Measurements from ENCODE around the gene SPDYE16.
"Not testable (repeated sequence)": the region's sequence is repeated elsewhere in the genome, so short reads cannot be mapped to it uniquely, and the experiment has no call there.

GRCh38 chr7:76485822-76486610 is 57.1 kb downstream of the SPDYE16 start:
- TF ChIP-seq CTCF (IDR thresholded peaks at IDR 0.05; ENCODE audit: borderline replicate concordance, extremely low read depth, low read length, poor library complexity, severe bottlenecking); EZH2 (IDR thresholded peaks at IDR 0.05; ENCODE audit: borderline replicate concordance, low read depth, low read length, severe bottlenecking): not testable (repeated sequence)

Data from DND-41 (cell line).